ENCODE data around the gene FBH1. TPM values are rescaled to one million over a fixed set of nuclear protein-coding genes. Genes with fewer than 3 reads are reported as not detected.
A peak's percentile ranks its signal among the peaks of the same experiment; 100 is the strongest.

The FBH1 gene
- total and polyA plus RNA-seq, 9 of the 15 experiments (the other 6 are each of a cell fraction or from before 2014, with no cell fraction given): 13.4 to 108 (median 77.8) TPM

DNA sequence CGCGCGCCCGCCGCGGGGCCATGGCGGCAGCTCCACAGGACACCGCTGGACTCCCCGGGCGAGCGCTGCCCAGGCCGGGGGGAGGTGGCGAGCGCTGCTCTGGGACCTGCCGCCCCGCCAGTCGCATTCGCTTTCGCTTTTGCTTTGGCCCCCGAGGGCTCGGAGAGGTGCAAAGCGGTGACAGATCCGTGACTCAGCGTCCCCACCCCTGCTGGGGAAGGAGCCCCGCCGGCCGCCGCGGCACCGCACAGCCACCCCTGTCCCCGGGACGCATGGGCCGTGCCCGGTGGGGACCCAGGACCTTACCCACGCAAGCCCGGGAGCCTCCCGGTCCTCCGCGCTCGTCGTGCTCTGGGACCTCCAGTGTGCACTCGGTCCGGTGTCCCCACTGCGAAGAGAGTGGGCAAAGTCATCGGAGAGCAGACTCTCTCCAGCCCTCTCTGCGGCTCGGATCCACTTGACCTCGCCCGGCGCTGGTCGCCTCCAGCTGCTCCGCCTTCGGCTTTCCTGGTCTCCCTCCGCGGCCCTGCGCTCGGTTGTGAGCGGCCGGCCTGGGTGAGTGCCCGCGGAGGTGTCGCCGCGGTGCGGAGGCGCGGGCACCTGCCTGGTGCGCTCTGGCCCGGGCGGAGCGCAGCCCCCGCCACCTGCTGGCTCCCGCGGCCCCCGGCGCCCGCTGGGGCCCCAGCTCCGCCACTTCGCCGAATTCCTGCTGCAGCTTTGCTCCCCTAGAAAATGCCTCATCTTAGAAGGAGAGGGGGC is 87.6 kb downstream of the FBH1 start, which contains the start of gene IL15RA (continued):
- TF ChIP-seq, protein P1, sequence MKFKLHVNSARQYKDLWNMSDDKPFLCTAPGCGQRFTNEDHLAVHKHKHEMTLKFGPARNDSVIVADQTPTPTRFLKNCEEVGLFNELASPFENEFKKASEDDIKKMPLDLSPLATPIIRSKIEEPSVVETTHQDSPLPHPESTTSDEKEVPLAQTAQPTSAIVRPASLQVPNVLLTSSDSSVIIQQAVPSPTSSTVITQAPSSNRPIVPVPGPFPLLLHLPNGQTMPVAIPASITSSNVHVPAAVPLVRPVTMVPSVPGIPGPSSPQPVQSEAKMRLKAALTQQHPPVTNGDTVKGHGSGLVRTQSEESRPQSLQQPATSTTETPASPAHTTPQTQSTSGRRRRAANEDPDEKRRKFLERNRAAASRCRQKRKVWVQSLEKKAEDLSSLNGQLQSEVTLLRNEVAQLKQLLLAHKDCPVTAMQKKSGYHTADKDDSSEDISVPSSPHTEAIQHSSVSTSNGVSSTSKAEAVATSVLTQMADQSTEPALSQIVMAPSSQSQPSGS (CRISPR knock-in tag; IDR thresholded peaks at IDR 0.05): no peak
- TF ChIP-seq, protein P2, sequence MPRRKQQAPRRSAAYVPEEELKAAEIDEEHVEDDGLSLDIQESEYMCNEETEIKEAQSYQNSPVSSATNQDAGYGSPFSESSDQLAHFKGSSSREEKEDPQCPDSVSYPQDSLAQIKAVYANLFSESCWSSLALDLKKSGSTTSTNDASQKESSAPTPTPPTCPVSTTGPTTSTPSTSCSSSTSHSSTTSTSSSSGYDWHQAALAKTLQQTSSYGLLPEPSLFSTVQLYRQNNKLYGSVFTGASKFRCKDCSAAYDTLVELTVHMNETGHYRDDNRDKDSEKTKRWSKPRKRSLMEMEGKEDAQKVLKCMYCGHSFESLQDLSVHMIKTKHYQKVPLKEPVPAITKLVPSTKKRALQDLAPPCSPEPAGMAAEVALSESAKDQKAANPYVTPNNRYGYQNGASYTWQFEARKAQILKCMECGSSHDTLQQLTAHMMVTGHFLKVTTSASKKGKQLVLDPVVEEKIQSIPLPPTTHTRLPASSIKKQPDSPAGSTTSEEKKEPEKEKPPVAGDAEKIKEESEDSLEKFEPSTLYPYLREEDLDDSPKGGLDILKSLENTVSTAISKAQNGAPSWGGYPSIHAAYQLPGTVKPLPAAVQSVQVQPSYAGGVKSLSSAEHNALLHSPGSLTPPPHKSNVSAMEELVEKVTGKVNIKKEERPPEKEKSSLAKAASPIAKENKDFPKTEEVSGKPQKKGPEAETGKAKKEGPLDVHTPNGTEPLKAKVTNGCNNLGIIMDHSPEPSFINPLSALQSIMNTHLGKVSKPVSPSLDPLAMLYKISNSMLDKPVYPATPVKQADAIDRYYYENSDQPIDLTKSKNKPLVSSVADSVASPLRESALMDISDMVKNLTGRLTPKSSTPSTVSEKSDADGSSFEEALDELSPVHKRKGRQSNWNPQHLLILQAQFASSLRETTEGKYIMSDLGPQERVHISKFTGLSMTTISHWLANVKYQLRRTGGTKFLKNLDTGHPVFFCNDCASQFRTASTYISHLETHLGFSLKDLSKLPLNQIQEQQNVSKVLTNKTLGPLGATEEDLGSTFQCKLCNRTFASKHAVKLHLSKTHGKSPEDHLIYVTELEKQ (CRISPR knock-in tag; IDR thresholded peaks at IDR 0.05): no peak
- TF ChIP-seq HLTF (IDR thresholded peaks at IDR 0.05) (0 out of 2 replicates have a peak, but pooled peaks have one; percentile 25), MAFK (IDR thresholded peaks at IDR 0.05; ENCODE audit: low read length) (peak; percentile 49; the same call in 1 of the 2 replicates)
- TF ChIP-seq, protein P3, sequence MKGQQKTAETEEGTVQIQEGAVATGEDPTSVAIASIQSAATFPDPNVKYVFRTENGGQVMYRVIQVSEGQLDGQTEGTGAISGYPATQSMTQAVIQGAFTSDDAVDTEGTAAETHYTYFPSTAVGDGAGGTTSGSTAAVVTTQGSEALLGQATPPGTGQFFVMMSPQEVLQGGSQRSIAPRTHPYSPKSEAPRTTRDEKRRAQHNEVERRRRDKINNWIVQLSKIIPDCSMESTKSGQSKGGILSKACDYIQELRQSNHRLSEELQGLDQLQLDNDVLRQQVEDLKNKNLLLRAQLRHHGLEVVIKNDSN (CRISPR knock-in tag; IDR thresholded peaks at IDR 0.05): no peak
- TF ChIP-seq, protein P4, sequence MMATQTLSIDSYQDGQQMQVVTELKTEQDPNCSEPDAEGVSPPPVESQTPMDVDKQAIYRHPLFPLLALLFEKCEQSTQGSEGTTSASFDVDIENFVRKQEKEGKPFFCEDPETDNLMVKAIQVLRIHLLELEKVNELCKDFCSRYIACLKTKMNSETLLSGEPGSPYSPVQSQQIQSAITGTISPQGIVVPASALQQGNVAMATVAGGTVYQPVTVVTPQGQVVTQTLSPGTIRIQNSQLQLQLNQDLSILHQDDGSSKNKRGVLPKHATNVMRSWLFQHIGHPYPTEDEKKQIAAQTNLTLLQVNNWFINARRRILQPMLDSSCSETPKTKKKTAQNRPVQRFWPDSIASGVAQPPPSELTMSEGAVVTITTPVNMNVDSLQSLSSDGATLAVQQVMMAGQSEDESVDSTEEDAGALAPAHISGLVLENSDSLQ (IDR thresholded peaks at IDR 0.05): 0 out of 2 replicates have a peak, but pooled peaks have one; percentile 33

Data from K562 (cell line).